ENCODE results near the gene PVALEF.

Gene PVALEF

DNA sequence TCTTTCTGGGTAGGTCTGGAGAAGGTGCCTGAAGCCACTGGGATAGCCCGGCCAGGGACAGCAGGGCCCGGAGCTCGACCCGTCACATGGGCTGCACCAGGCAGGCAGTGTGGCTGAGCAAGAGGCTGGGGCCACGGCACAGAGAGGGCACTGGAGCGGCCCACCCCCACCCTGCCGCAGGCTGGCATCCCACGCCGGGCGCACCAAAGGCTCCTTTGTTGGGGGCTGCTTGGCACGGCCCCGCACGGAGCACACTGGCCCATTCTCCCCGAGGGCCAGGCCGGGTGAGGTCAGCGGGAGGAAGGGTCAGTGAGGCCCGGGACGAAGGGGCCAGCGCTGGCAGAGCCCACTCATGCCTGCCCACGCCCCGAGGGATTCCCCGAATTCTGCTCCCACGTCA lies 36.5 kb upstream of the PVALEF start:
- TF ChIP-seq, protein P1, sequence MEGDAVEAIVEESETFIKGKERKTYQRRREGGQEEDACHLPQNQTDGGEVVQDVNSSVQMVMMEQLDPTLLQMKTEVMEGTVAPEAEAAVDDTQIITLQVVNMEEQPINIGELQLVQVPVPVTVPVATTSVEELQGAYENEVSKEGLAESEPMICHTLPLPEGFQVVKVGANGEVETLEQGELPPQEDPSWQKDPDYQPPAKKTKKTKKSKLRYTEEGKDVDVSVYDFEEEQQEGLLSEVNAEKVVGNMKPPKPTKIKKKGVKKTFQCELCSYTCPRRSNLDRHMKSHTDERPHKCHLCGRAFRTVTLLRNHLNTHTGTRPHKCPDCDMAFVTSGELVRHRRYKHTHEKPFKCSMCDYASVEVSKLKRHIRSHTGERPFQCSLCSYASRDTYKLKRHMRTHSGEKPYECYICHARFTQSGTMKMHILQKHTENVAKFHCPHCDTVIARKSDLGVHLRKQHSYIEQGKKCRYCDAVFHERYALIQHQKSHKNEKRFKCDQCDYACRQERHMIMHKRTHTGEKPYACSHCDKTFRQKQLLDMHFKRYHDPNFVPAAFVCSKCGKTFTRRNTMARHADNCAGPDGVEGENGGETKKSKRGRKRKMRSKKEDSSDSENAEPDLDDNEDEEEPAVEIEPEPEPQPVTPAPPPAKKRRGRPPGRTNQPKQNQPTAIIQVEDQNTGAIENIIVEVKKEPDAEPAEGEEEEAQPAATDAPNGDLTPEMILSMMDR (IDR thresholded peaks at IDR 0.05; ENCODE audit: borderline replicate concordance, control extremely low read depth, extremely low read depth, insufficient read depth, missing control alignments): no peak
- DNase-seq (ENCODE audit: low spot score): no peak
- in situ Hi-C loops (cut with MboI; ENCODE audit: low sequenced_read_pairs, unreplicated experiment): no loop called here

DNA sequence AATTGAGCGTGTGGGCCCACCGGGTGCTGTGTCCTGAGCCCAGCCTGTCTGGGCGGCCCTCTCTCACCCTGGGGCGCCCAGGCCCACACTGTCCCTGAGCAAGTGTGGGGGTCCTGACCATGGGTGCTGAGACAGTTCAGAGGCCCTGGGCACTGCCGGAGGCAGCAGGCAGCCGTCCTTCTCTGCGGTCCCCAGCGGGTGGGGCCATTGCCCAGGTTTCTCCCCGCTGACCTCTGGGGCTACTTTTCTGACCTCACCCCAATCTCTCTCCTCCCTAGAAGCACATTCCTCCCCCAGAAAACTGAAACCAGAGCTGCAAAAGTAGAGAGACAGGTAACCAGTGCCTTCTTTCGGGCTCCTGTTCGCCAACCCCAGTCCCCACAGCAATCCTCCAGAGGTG lies 36.0 kb upstream of the PVALEF start:
- in situ Hi-C loops (cut with MboI; ENCODE audit: low sequenced_read_pairs, unreplicated experiment): no loop called here
- TF ChIP-seq, protein P1 (IDR thresholded peaks at IDR 0.05; ENCODE audit: borderline replicate concordance, control extremely low read depth, extremely low read depth, insufficient read depth, missing control alignments): no peak
- DNase-seq (ENCODE audit: low spot score): no peak

DNA sequence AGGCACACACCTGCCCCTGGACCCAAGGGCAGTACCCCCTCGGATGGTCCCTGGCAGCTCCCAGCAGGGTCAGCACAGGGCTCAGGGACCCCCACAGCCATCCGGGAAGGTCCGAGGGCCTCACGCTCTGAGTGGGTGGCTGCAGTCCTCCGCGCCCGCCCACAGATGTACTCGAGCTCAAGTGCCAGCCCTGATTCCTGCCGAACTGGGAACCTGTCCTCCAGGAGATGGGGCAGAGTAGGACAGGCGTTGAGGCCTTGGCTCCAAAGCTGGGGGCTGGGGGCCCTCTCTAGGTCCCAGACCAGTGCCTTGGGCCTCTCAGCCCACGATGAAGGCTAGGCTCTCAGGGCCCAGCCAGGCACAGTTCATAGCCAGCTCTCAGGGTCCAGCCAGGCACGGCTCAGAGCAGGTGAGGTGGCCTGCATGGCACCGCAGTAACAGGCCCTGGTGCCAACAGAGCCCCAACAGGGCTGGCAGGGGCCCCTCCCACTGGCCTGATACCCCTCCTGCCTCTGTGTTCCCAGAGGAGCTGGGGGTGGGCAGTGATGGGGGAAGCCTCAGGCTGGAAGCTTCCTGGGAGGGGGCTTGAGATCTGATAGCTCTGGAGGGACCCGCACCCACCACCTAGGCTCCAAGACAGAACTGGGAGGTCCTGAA lies 35.5 kb upstream of the PVALEF start:
- in situ Hi-C loops (cut with MboI; ENCODE audit: low sequenced_read_pairs, unreplicated experiment): no loop called here
- no peak for DNase-seq (ENCODE audit: low spot score)
- TF ChIP-seq, protein P1 (IDR thresholded peaks at IDR 0.05; ENCODE audit: borderline replicate concordance, control extremely low read depth, extremely low read depth, insufficient read depth, missing control alignments): no peak

DNA sequence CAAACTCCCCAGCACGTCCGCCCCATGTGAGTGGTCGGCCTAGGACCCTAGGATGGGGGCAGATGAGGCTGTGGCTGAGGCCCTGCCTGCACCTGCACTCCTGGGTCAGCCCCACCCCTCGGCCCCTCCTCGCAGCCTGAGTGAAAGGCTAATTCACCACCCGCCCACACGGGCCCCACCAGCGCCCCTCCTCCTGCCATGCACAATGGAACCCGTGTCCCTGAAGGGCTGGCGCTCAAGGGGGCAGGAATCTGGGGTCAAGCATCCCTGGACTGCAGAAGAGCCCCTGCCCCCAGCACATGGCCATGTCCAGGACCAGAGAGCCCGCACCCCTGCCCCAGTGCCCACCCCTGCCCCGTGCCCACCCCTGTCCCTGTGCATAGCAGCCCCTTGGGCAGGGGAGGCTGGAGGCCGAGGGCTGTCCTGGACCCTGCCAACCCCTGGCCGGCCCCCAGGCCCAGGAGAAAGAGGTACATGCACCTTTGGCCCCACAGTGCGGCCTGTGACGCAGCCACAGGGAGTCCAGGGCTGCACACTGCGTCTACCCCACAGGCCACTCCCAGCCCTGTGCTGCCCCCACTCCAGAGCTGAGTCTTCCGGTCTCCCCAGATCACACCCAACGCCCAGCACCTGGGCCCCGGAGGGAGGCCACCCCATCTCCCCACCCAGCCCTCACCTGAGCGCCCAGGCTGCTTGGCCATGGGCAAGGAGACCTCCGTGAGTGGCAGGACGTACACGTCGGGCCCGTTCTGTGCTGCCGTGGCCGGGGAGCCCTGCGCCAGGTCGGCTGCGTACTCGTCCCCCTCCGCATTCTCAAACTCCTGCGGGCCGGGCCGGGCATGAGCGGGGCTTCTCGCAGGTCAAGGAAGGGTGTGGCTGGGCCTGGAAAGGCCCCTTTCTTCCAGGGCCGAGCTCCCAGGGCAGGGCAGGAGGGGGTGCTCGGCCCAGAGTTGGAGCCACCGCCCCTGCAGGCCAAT lies 34.6 kb upstream of the PVALEF start:
- in situ Hi-C loops (cut with MboI; ENCODE audit: low sequenced_read_pairs, unreplicated experiment): no loop called here
- TF ChIP-seq, protein P1 (IDR thresholded peaks at IDR 0.05; ENCODE audit: borderline replicate concordance, control extremely low read depth, extremely low read depth, insufficient read depth, missing control alignments): no peak
- DNase-seq (ENCODE audit: low spot score): no peak

DNA sequence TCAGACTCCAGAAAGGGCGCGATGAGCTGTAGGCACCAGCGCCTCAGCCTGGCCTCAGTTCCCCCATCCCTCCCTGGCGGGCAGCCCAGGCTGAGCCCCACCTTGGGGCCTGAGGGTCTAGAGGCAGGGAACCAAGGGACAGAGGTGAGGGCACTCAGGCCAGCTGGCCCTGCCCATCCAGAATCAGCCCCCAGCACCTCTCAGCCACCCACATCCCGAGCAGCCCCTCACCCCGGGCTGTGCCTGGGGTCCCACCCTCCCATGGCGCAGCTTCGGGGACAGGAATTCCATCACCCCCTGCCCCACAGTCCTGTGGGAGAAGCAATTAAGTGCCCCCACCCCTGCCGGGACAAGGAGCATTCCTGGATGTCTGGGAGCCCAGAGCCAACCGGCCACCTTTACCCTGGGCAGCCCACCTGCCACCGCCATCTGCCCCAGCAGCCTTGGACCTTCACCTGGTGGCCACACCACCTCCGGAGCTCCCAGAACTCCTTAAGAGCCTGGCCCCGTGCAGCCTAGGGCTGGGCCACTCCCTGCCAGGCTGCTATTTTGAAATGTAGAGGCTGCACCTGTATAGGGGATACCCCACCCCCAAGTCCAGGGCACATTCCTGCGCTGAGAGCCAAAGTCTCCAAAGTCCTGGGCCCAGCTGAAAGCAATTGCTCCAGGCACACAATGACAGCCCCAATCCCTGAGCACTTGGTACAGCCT lies 33.7 kb upstream of the PVALEF start:
- TF ChIP-seq, protein P1 (IDR thresholded peaks at IDR 0.05; ENCODE audit: borderline replicate concordance, control extremely low read depth, extremely low read depth, insufficient read depth, missing control alignments): no peak
- in situ Hi-C loops (cut with MboI; ENCODE audit: low sequenced_read_pairs, unreplicated experiment): no loop called here
- no peak for DNase-seq (ENCODE audit: low spot score)

DNA sequence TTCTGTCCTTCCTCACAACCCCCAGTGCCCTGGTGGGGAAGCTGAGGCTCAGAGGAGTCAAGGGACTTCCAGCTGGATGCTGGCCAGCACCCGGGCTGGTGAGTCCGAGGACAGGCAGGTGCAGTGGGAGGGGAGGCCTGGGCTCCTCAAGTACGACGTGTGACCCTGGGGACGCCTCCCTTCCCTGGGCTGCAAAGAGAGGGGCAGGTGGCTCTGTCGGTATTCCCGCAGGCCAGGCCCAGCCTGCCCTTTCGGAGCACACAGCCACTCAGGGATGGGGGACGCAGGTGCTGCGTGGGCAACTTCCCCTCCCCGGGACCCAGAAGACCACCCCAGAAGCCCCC lies 33.1 kb upstream of the PVALEF start:
- no peak for DNase-seq (ENCODE audit: low spot score)
- in situ Hi-C loops (cut with MboI; ENCODE audit: low sequenced_read_pairs, unreplicated experiment): no loop called here
- TF ChIP-seq, protein P1 (IDR thresholded peaks at IDR 0.05; ENCODE audit: borderline replicate concordance, control extremely low read depth, extremely low read depth, insufficient read depth, missing control alignments): no peak
